SK-N-SH treated with all-trans-retinoic acid at 6 μM for 48 hours (cell line): ENCODE results near the gene AGTR1.
"Not testable (repeated sequence)": the region's sequence is repeated elsewhere in the genome, so short reads cannot be mapped to it uniquely, and the experiment has no call there.

Experiments
- ATAC-seq: fragments of 200-7000 bp; cut with Tn5 transposase; 3 replicates; pipeline ENCODE4 v1.9.1; 2020; ENCODE audit warnings: mild to moderate bottlenecking, moderate library complexity
- ARNTL ChIP-seq: fragments of 450-650 bp; formaldehyde crosslinking; IDR thresholded peaks from 2 replicates; pipeline ENCODE4 v1.5.0; 2020; ENCODE audit warnings: low read depth, mild to moderate bottlenecking, moderate library complexity, borderline replicate concordance
- BACH2 ChIP-seq: fragments of 250-450 bp; sonication (Bioruptor Pico); IDR thresholded peaks from 2 replicates; pipeline ENCODE4 v1.9.0; 2021; ENCODE audit warnings: mild to moderate bottlenecking, borderline replicate concordance
- CREB5 ChIP-seq: fragments of 250-450 bp; sonication (Bioruptor Pico); IDR thresholded peaks from 2 replicates; pipeline ENCODE4 v1.5.1; 2020; ENCODE audit warnings: low read depth, mild to moderate bottlenecking, moderate library complexity
- CSRNP3 ChIP-seq: fragments of 250-450 bp; sonication (Bioruptor Pico); IDR thresholded peaks from 2 replicates; pipeline ENCODE4 v1.5.1; 2021; ENCODE audit warnings: mild to moderate bottlenecking, moderate library complexity
- GLIS3 ChIP-seq: fragments of 250-450 bp; sonication (Bioruptor Pico); IDR thresholded peaks from 2 replicates; pipeline ENCODE4 v1.5.0; 2020; ENCODE audit warnings: mild to moderate bottlenecking, moderate library complexity
- OSR1 ChIP-seq: fragments of 250-450 bp; sonication (Bioruptor Pico); IDR thresholded peaks from 2 replicates; pipeline ENCODE4 v1.8.0; 2022; ENCODE audit warnings: moderate library complexity, mild to moderate bottlenecking, inconsistent platforms
- PATZ1 ChIP-seq: fragments of 250-450 bp; sonication (Bioruptor Pico); IDR thresholded peaks from 2 replicates; pipeline ENCODE4 v1.8.0; 2020; ENCODE audit warnings: mild to moderate bottlenecking, moderate library complexity, borderline replicate concordance
- POU6F1 ChIP-seq: fragments of 250-450 bp; sonication (Bioruptor Pico); IDR thresholded peaks from 2 replicates; pipeline ENCODE4 v1.8.0; 2021; ENCODE audit warnings: low read depth, mild to moderate bottlenecking, moderate library complexity, borderline replicate concordance
- PPARA ChIP-seq: fragments of 250-450 bp; sonication (Bioruptor Pico); IDR thresholded peaks from 2 replicates; pipeline ENCODE4 v1.5.0; 2020; ENCODE audit warnings: mild to moderate bottlenecking, borderline replicate concordance
- RARB ChIP-seq: fragments of 250-450 bp; sonication (Bioruptor Pico); IDR thresholded peaks from 2 replicates; pipeline ENCODE4 v1.8.0; 2021; ENCODE audit warnings: mild to moderate bottlenecking, moderate library complexity
- SNAI2 ChIP-seq: fragments of 250-450 bp; sonication (Bioruptor Pico); IDR thresholded peaks from 2 replicates; pipeline ENCODE4 v1.5.0; 2020; ENCODE audit warnings: mild to moderate bottlenecking, moderate library complexity
- TCF4 ChIP-seq: fragments of 250-450 bp; sonication (Bioruptor Pico); IDR thresholded peaks from 2 replicates; pipeline ENCODE4 v1.8.0; 2021; ENCODE audit warnings: mild to moderate bottlenecking, moderate library complexity, borderline replicate concordance
- TOX ChIP-seq: fragments of 250-450 bp; sonication (Bioruptor Pico); IDR thresholded peaks from 2 replicates; pipeline ENCODE4 v1.8.0; 2021; ENCODE audit warnings: mild to moderate bottlenecking, moderate library complexity, borderline replicate concordance
- TSHZ2 ChIP-seq: fragments of 250-450 bp; sonication (Bioruptor Pico); IDR thresholded peaks from 2 replicates; pipeline ENCODE4 v1.5.0; 2020; ENCODE audit warnings: mild to moderate bottlenecking, moderate library complexity
- ZC3H10 ChIP-seq: fragments of 250-450 bp; sonication (Bioruptor Pico); IDR thresholded peaks from 2 replicates; pipeline ENCODE4 v1.5.1; 2021; ENCODE audit warnings: mild to moderate bottlenecking, moderate library complexity
- ZFP3 ChIP-seq: fragments of 250-450 bp; sonication (Bioruptor Pico); IDR thresholded peaks from 2 replicates; pipeline ENCODE4 v1.5.0; 2020; ENCODE audit warnings: mild to moderate bottlenecking, moderate library complexity
- ZFP30 ChIP-seq: fragments of 450-650 bp; formaldehyde crosslinking; IDR thresholded peaks from 2 replicates; pipeline ENCODE4 v1.5.0; 2022; ENCODE audit warnings: mild to moderate bottlenecking, moderate library complexity
- ZNF565 ChIP-seq: fragments of 450-650 bp; formaldehyde crosslinking; conservative IDR thresholded peaks from 2 replicates; pipeline ENCODE4 v1.5.0; 2020; ENCODE audit warnings: low read depth, mild to moderate bottlenecking, moderate library complexity
- ZNF70 ChIP-seq: fragments of 450-650 bp; formaldehyde crosslinking; IDR thresholded peaks from 2 replicates; pipeline ENCODE4 v1.5.0; 2020; ENCODE audit warnings: mild to moderate bottlenecking, moderate library complexity

AGTR1 gene

GRCh38 chr3:148772361-148772760 lies 74.7 kb downstream of the AGTR1 start:
- TF ChIP-seq ZNF565 (CRISPR knock-in tag) (no peak), TCF4 (CRISPR knock-in tag) (no peak), ZC3H10 (CRISPR knock-in tag) (no peak), RARB (no peak)
- no peak for ATAC-seq

GRCh38 chr3:148772835-148773234 lies 75.1 kb downstream of the AGTR1 start:
- no peak for ATAC-seq
- no peak for TF ChIP-seq ZC3H10 (CRISPR knock-in tag)
- TF ChIP-seq PATZ1 = no peak
- TF ChIP-seq ZFP30 (CRISPR knock-in tag) = no peak
- TF ChIP-seq TOX = no peak
- TF ChIP-seq POU6F1 = no peak
- TF ChIP-seq TSHZ2 (CRISPR knock-in tag) = no peak
- TF ChIP-seq TCF4 (CRISPR knock-in tag) = no peak
- no peak for TF ChIP-seq ZNF70 (CRISPR knock-in tag)
- no peak for TF ChIP-seq RARB
- TF ChIP-seq SNAI2 (CRISPR knock-in tag) = no peak
- no peak for TF ChIP-seq BACH2
- no peak for TF ChIP-seq ZNF565 (CRISPR knock-in tag)
- TF ChIP-seq OSR1 (CRISPR knock-in tag) = no peak

GRCh38 chr3:148773805-148774204 lies 76.1 kb downstream of the AGTR1 start:
- no peak for ATAC-seq
- TF ChIP-seq SNAI2 (CRISPR knock-in tag) = no peak
- TF ChIP-seq CREB5 (CRISPR knock-in tag) = no peak
- no peak for TF ChIP-seq PPARA (CRISPR knock-in tag)

GRCh38 chr3:148778926-148779325 lies 81.2 kb downstream of the AGTR1 start:
- ATAC-seq = no peak
- TF ChIP-seq TOX = no peak
- no peak for TF ChIP-seq TSHZ2 (CRISPR knock-in tag)
- TF ChIP-seq RARB = no peak
- no peak for TF ChIP-seq ZFP30 (CRISPR knock-in tag)
- TF ChIP-seq CSRNP3 = no peak
- no peak for TF ChIP-seq BACH2
- no peak for TF ChIP-seq PPARA (CRISPR knock-in tag)
- no peak for TF ChIP-seq SNAI2 (CRISPR knock-in tag)
- no peak for TF ChIP-seq CREB5 (CRISPR knock-in tag)
- TF ChIP-seq ZNF565 (CRISPR knock-in tag) = no peak
- TF ChIP-seq TCF4 (CRISPR knock-in tag) = no peak
- no peak for TF ChIP-seq ZFP3
- no peak for TF ChIP-seq OSR1 (CRISPR knock-in tag)
- TF ChIP-seq POU6F1 = no peak
- TF ChIP-seq ARNTL (CRISPR knock-in tag) = no peak
- no peak for TF ChIP-seq GLIS3
- no peak for TF ChIP-seq ZC3H10 (CRISPR knock-in tag)
- no peak for TF ChIP-seq ZNF70 (CRISPR knock-in tag)

GRCh38 chr3:148785026-148785425 lies 87.3 kb downstream of the AGTR1 start:
- ATAC-seq = not testable (repeated sequence)
